NB4 (cell line): Measurements from ENCODE around the gene KLKB1.
A peak's percentile ranks its signal among the peaks of the same experiment; 100 is the strongest.

ENCODE experiments used
- DNase-seq: peaks from one replicate; pipeline ENCODE4 v3.0.0; 2010; ENCODE audit warnings: low read depth
- H3K4me3 ChIP-seq: one replicate; pipeline ENCODE4 v1.5.1; 2011; ENCODE audit warnings: mild to moderate bottlenecking, low read depth, low read length, moderate library complexity
- MYC ChIP-seq: IDR thresholded peaks from 2 replicates; pipeline ENCODE4 v1.6.1; 2011; ENCODE audit warnings: low read depth, low read length
- POLR2A ChIP-seq: IDR thresholded peaks from 2 replicates; pipeline ENCODE4 v1.6.1; 2011; ENCODE audit warnings: mild to moderate bottlenecking; ENCODE audit not compliant: insufficient read length; ENCODE audit errors: extremely low read depth
- TF ChIP-seq, protein P1 (sequence below): IDR thresholded peaks from one replicate; pipeline ENCODE4 v1.5.1; 2012; ENCODE audit warnings: low read depth, low read length
- TF ChIP-seq, protein P2 (sequence below): IDR thresholded peaks from 2 replicates; pipeline ENCODE4 v1.6.1; 2011; ENCODE audit warnings: low read depth, low read length

Gene KLKB1

DNA sequence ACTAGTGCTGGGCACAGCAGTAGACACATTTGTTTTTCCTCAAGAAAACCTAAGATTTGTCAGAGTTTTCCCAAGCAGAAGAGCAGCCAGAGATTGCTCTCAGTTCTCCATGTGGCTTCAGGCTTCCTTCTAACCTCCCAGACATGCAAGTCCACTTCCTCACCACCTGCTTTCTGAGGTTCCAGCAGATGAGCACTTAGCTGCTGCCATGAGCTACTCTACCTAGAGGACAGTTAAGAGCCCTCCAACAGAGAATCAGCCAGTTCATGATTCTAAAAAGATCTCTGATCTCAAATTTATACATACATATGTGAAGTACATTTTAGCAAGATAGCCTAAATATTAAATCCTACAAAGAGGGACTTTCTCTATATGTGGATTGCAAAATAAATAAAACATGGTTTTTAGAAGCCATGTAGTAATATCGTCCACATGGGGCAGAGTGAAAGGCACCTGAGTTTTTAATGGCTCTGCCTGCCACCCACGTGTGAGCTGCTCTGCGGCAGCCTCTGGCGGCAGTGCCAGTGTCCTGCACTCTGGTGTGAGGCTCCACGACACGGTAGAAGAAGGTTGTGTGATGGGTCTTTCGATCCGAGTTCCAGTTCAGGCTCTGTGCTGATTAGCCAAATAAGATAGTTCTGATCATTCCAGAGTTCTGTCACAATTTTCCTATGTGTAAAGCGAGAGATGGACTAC is 25.6 kb upstream of the KLKB1 start:
- peak; percentile 90 for TF ChIP-seq MYC
- TF ChIP-seq POLR2A, result no peak
- TF ChIP-seq, protein P1, sequence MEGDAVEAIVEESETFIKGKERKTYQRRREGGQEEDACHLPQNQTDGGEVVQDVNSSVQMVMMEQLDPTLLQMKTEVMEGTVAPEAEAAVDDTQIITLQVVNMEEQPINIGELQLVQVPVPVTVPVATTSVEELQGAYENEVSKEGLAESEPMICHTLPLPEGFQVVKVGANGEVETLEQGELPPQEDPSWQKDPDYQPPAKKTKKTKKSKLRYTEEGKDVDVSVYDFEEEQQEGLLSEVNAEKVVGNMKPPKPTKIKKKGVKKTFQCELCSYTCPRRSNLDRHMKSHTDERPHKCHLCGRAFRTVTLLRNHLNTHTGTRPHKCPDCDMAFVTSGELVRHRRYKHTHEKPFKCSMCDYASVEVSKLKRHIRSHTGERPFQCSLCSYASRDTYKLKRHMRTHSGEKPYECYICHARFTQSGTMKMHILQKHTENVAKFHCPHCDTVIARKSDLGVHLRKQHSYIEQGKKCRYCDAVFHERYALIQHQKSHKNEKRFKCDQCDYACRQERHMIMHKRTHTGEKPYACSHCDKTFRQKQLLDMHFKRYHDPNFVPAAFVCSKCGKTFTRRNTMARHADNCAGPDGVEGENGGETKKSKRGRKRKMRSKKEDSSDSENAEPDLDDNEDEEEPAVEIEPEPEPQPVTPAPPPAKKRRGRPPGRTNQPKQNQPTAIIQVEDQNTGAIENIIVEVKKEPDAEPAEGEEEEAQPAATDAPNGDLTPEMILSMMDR, result peak; percentile 78
- TF ChIP-seq, protein P2, sequence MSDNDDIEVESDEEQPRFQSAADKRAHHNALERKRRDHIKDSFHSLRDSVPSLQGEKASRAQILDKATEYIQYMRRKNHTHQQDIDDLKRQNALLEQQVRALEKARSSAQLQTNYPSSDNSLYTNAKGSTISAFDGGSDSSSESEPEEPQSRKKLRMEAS, result peak; percentile 91
- no peak overlapping the region for H3K4me3 ChIP-seq
- peak; percentile 60 for DNase-seq

DNA sequence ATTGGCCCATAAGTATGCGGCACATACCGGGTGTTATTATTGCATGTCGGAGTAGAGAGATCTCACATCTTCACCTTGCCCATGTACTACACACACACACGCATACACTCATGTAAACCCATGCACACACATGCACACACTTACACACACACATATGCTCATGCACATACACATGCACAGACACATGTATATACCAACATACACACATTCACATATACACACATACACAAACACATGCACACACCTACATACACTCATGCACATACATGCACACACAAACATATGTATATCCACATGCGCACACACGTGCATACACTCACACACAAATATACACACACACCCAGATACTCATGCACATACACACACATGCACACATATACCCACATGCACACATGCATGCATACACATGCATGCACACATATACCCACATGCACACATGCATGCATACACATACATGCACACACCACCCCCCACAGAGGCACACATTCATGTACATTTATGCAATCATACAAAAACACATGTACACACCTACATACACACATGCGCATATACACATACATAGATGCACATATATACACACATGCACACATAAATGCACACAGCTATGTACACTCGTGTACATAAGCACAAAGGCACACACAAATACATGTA is 24.7 kb upstream of the KLKB1 start:
- TF ChIP-seq, protein P1, result no peak
- no peak for TF ChIP-seq POLR2A
- TF ChIP-seq, protein P2, result no peak
- TF ChIP-seq MYC, result no peak
- DNase-seq, result no peak
- H3K4me3 ChIP-seq, result no peak overlapping the region

DNA sequence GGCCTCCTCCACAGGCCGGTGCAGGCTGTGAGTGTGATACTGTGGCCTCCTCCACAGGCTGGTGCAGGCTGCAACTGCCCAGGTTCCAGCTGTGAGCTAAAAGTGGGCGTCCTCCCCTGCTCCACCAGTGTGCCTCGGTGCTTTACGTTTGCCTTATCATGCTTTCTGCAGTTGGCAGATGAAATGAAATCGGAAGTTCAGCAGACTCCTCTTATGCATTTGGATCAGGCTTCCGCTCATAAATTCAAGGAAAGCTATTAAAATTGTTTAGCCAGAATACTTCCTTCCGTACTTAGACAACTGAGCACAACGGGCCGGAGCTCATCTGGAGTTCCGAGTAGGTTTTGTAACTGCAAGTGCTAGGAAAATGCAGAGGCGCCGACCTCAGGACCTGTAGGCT is 23.9 kb upstream of the KLKB1 start:
- DNase-seq, result no peak
- H3K4me3 ChIP-seq, result no peak overlapping the region
- TF ChIP-seq POLR2A (no peak), MYC (no peak)
- TF ChIP-seq, protein P2, result no peak
- TF ChIP-seq, protein P1, result no peak

DNA sequence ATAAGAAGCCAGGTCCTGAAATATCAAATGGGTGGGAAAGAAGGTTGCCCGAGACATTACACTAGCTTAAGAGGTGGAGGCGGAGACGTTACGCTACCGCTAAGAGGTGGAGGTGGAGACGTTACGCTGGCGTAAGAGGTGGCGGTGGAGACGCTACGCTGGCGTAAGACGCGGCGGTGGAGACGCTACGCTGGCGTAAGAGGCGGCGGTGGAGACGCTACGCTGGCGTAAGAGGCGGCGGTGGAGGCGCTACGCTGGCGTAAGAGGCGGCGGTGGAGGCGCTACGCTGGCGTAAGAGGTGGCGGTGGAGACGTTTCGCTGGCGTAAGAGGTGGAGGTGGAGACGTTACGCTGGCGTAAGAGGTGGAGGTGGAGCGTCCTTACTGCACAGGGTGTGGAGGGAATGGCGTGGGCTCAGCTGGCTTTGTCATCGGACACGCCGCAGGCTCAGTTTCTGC is 23.2 kb upstream of the KLKB1 start:
- TF ChIP-seq, protein P1, result no peak
- TF ChIP-seq POLR2A (no peak), MYC (no peak)
- TF ChIP-seq, protein P2, result no peak
- no peak for DNase-seq

DNA sequence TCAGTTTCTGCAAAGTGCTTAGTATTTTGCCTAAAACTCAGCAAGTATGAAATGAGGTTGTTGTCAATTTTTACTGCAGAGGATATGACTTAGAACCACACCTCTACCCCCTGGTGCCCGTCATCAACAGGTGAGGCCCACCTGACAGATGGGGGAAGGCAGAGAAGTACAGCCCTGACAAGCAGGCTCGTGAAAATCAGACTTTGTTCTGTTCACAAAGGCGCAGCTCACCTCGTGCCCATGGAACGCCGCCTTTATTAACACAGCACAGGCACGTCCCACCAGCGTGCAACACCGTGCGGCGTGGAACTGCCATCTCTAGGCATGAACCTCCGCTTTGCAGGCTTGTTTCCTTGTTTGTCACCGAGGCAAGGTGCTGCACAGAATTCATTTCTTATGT is 22.6 kb upstream of the KLKB1 start:
- no peak for DNase-seq
- H3K4me3 ChIP-seq, result no peak overlapping the region
- TF ChIP-seq, protein P1, result no peak
- TF ChIP-seq, protein P2, result no peak
- TF ChIP-seq MYC, result no peak
- no peak for TF ChIP-seq POLR2A

More for the DNA sequence above, 23.2 kb upstream of the KLKB1 start:
- no peak overlapping the region for H3K4me3 ChIP-seq
